Middle frontal gyrus (tissue), 1 donor: Measurements from ENCODE around the gene YPEL2.

Source experiments
- DNase-seq: peaks from one replicate; pipeline ENCODE4 v3.0.0-alpha.2; 2015; ENCODE audit warnings: low spot score; ENCODE audit errors: extremely low spot score

YPEL2 gene

GRCh38 chr17:59356543-59357218, 25.2 kb downstream of the YPEL2 start:
- DNase-seq, result no peak

- no peak for DNase-seq
These were observed 25.8 kb downstream of the YPEL2 start for GRCh38 chr17:59357219-59357697.

GRCh38 chr17:59357929-59358328, 26.5 kb downstream of the YPEL2 start:
- DNase-seq, result no peak

- no peak for DNase-seq
These were observed 29.9 kb downstream of the YPEL2 start for GRCh38 chr17:59361386-59361785.

GRCh38 chr17:59361916-59362810, 30.7 kb downstream of the YPEL2 start:
- no peak for DNase-seq

- DNase-seq, result no peak
These were observed 31.4 kb downstream of the YPEL2 start for GRCh38 chr17:59362811-59363205.

- DNase-seq, result no peak
These were observed 34.0 kb downstream of the YPEL2 start for GRCh38 chr17:59365383-59365981.

- no peak for DNase-seq
These were observed 34.7 kb downstream of the YPEL2 start for GRCh38 chr17:59366040-59366757.

- no peak for DNase-seq
These were observed 35.6 kb downstream of the YPEL2 start for GRCh38 chr17:59366773-59367656.

- DNase-seq, result no peak
These were observed 36.2 kb downstream of the YPEL2 start for GRCh38 chr17:59367657-59368045.

GRCh38 chr17:59368218-59368857, 36.9 kb downstream of the YPEL2 start:
- no peak for DNase-seq

GRCh38 chr17:59369031-59369975, 37.8 kb downstream of the YPEL2 start:
- no peak for DNase-seq

- DNase-seq, result no peak
These were observed 39.3 kb downstream of the YPEL2 start for GRCh38 chr17:59370593-59371299.

GRCh38 chr17:59371416-59372100, 40.1 kb downstream of the YPEL2 start:
- no peak for DNase-seq

GRCh38 chr17:59372138-59372751, 40.8 kb downstream of the YPEL2 start:
- DNase-seq, result peak; percentile 39

- DNase-seq, result no peak
These were observed 42.5 kb downstream of the YPEL2 start for GRCh38 chr17:59373882-59374495.

- no peak for DNase-seq
These were observed 43.2 kb downstream of the YPEL2 start for GRCh38 chr17:59374612-59375011.
